Bronchial epithelial cell (primary cell): ENCODE data around the gene SLC25A21. TPM values are rescaled to one million over a fixed set of nuclear protein-coding genes. Genes with fewer than 3 reads are reported as not detected.
"Not testable (repeated sequence)": the region's sequence is repeated elsewhere in the genome, so short reads cannot be mapped to it uniquely, and the experiment has no call there.

Experiments used
- DNase-seq: peaks from one replicate; pipeline ENCODE4 v3.0.0-alpha.2; 2010; ENCODE audit warnings: low read depth
- FAIRE-seq: peaks from 2 replicates; lab custom pipeline; 2011; peaks lifted over from hg19 to GRCh38; lab: Jason Lieb, UNC
- H3K27me3 ChIP-seq: 2 replicates; pipeline ENCODE4 v1.5.1; 2011; ENCODE audit warnings: low read length; ENCODE audit not compliant: control insufficient read depth, insufficient read depth
- H3K36me3 ChIP-seq: 2 replicates; pipeline ENCODE4 v1.5.1; 2011; ENCODE audit warnings: low read length; ENCODE audit not compliant: control insufficient read depth, insufficient read depth
- H3K4me3 ChIP-seq: 2 replicates; pipeline ENCODE4 v1.5.1; 2011; ENCODE audit warnings: mild to moderate bottlenecking, low read depth, low read length, control low read depth
- total RNA-seq: library from RNA; depleted of rRNA; stranded (reverse); fragments of >200 nt; gene quantifications from 2 replicates; pipeline ENCODE4 v1.2.1, GENCODE V29; 2014
- TF ChIP-seq, protein P1 (sequence below): IDR thresholded peaks from 2 replicates; pipeline ENCODE4 v1.5.1; 2011; ENCODE audit warnings: mild to moderate bottlenecking, moderate library complexity, low read length, control low read depth, inconsistent platforms; ENCODE audit not compliant: insufficient read depth, severe bottlenecking

Gene SLC25A21
- total RNA-seq, 1 donor from 2014 or later, result 0.53 TPM

DNA sequence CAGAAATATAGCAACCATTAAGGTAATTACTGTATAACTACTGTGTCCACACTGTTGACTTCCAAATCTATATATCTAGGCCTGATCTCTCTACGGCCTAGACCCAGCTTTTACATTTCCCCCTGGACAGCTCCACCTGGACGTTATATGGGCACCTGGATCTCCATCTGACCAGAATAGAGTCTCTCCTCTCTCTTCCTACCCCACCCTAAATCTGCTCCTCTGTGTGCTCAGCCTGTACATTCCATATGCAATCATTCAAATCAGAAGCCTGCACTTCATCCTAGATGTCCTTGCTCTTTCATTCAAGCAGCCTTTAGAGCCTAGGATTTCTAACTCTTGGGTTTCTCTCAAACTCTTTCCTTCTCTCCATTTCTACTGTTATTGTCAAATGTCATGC lies 255.7 kb downstream of the SLC25A21 start:
- Histone ChIP-seq H3K27me3 (no peaks in the 10 kb centered on the region), H3K36me3 (no peaks in the 10 kb centered on the region), H3K4me3 (no peak overlapping the region)
- DNase-seq, result no peak
- TF ChIP-seq, protein P1, sequence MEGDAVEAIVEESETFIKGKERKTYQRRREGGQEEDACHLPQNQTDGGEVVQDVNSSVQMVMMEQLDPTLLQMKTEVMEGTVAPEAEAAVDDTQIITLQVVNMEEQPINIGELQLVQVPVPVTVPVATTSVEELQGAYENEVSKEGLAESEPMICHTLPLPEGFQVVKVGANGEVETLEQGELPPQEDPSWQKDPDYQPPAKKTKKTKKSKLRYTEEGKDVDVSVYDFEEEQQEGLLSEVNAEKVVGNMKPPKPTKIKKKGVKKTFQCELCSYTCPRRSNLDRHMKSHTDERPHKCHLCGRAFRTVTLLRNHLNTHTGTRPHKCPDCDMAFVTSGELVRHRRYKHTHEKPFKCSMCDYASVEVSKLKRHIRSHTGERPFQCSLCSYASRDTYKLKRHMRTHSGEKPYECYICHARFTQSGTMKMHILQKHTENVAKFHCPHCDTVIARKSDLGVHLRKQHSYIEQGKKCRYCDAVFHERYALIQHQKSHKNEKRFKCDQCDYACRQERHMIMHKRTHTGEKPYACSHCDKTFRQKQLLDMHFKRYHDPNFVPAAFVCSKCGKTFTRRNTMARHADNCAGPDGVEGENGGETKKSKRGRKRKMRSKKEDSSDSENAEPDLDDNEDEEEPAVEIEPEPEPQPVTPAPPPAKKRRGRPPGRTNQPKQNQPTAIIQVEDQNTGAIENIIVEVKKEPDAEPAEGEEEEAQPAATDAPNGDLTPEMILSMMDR, result no peak
- FAIRE-seq, result no peak

DNA sequence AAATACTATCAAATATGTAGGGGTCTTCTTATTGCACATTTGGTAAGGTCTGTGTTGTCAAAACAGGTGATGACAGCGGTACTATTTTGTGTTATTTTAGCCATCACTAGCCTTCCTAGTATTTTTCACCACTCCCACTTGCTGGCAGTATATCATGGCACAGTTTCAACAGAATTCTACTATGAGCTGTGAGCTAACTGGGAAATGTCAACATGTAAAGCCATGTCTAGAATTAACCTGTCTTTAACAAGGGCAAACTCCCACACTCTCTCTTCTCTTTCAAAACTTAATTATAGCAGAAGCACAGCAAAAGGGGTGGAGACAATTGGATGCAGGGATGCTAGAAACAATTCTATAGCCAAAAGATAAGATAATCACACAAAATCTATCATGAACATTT lies 257.3 kb downstream of the SLC25A21 start:
- FAIRE-seq, result no peak
- DNase-seq, result no peak
- Histone ChIP-seq H3K27me3 (no peaks in the 10 kb centered on the region), H3K4me3 (no peak overlapping the region), H3K36me3 (no peaks in the 10 kb centered on the region)
- TF ChIP-seq, protein P1, result no peak

DNA sequence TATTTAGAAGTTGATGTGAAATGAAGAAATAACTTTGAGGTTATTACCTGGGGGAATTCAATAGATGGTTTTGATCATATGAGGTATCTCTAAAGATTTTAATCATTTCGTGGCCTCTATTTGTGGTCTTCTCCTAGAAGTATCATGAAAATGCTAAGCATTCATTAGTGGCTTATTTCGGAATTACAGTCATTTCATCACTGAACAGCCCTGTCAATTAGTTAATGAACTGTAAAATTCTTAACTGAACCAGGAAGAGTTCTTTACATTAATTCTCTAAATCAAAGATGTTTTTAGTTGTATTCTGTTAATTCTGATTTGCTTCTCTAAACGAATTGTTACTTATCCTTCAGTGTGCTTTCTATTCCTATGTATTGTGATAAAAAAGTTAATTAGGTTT lies 261.8 kb downstream of the SLC25A21 start:
- H3K36me3 ChIP-seq, result no peaks in the 10 kb centered on the region
- DNase-seq, result no peak
- TF ChIP-seq, protein P1, result no peak
- H3K4me3 ChIP-seq, result no peak overlapping the region
- no peaks in the 10 kb centered on the region for H3K27me3 ChIP-seq
- no peak for FAIRE-seq

DNA sequence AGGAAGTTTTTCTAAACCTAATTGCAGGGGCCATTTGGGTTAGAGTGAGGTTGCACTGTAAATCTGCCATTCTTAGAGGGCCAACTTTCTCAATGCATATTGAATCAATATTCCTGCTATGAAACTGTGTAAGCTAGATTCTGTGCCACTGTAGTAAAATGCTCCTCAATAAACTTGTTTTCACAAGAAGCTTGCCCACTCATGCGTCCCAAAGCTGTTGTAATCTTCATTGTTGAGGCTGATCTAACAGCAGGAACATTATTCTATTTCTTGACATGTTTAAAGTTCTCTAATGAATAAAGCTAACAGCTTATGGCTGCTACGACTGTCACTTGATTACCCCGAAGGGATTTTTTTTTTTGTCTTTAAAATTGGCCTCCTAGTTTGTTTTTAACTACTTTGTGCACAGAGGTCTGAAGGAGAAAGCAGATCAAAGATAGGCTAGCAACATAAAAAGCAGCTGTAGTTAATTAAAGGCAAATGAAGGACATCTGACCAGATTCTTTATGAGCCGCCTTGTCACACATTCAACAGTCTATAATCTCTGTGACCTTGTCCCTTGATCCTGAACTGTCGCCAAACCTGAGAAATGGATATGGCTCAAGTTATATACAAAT lies 267.0 kb downstream of the SLC25A21 start:
- Histone ChIP-seq H3K4me3 (no peak overlapping the region), H3K36me3 (no peaks in the 10 kb centered on the region), H3K27me3 (no peaks in the 10 kb centered on the region)
- DNase-seq (no peak), FAIRE-seq (no peak)
- TF ChIP-seq, protein P1, result no peak

DNA sequence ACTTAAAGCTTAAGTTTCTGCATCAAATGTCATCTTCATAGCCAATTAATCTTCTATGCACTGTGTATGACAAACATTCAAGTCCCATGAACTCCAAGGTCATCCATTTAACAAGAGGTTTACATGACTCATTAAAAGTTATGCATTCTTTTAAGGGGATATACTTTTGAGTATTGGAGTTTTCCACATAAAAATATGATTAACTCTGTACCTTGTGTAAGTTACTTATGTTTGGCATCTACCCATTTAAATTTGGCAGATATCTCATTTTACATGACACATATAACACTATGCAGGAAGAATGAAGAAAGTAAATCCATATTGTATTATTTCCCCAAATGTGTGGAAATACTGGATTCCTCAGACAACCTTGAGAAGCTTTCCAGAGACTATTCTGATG lies 270.5 kb downstream of the SLC25A21 start:
- Histone ChIP-seq H3K4me3 (no peak overlapping the region), H3K36me3 (no peaks in the 10 kb centered on the region), H3K27me3 (no peaks in the 10 kb centered on the region)
- DNase-seq (no peak), FAIRE-seq (no peak)
- TF ChIP-seq, protein P1, result no peak

DNA sequence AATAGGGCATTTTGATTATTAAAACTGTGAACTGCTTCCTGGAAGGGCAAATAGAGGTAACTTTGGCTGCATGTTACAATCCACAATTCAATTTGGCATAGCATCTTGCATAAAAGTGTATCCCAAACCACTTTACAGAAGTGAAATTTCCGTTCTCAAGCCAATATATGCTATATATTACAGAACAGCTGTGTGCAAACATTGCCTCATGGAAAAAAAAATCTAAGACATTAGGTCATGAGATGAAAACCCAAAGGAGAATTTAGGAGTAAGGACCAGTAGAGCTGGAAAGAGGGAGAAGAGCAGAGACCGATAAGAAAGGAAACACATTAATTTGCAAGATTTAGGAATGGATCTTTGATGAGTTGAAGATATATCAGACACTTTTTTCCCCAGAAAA lies 271.6 kb downstream of the SLC25A21 start:
- no peak for DNase-seq
- no peaks in the 10 kb centered on the region for H3K36me3 ChIP-seq
- no peak overlapping the region for H3K4me3 ChIP-seq
- no peak for FAIRE-seq
- H3K27me3 ChIP-seq, result no peaks in the 10 kb centered on the region
- TF ChIP-seq, protein P1, result no peak

DNA sequence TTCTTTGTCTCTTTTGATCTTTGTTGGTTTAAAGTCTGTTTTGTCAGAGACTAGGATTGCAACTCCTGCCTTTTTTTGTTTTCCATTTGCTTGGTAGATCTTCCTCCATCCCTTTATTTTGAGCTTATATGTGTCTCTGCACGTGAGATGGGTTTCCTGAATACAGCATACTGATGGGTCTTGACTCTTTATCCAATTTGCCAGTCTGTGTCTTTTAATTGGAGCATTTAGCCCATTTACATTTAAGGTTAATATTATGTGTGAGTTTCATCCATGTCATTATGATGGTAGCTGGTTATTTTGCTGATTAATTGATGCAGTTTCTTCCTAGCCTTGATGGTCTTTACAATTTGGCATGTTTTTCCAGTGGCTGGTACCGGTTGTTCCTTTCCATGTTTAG lies 276.1 kb downstream of the SLC25A21 start:
- H3K4me3 ChIP-seq, H3K36me3 ChIP-seq, FAIRE-seq, DNase-seq, H3K27me3 ChIP-seq: not testable (repeated sequence)
